GM19397 (cell line): Measurements from ENCODE around the gene PRUNE1.
A peak's percentile ranks its signal among the peaks of the same experiment; 100 is the strongest.

Source experiments
- ATAC-seq: cut with Tn5 transposase; IDR thresholded peaks from one replicate; pipeline ENCODE4 v1.9.1; 2021; ENCODE audit warnings: mild to moderate bottlenecking, moderate library complexity; ENCODE audit not compliant: unreplicated experiment

PRUNE1 gene

DNA sequence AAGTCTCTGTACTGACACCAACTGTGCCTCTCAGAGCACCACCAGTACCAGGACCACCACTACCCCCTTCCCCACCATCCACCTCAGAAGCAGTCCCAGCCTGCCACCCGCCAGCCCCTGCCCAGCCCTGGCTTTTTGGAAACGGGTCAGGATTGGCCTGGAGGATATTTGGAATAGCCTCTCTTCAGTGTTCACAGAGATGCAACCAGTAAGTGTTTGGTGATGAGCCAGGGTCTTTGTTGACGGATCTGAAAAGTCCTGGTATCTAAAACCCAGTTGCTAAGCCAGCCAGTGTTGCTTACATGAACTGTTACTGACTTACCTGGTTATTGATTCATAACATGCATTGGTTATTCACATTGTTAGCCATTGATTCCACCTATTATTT is 40.4 kb downstream of the PRUNE1 start:
- no peak for ATAC-seq

DNA sequence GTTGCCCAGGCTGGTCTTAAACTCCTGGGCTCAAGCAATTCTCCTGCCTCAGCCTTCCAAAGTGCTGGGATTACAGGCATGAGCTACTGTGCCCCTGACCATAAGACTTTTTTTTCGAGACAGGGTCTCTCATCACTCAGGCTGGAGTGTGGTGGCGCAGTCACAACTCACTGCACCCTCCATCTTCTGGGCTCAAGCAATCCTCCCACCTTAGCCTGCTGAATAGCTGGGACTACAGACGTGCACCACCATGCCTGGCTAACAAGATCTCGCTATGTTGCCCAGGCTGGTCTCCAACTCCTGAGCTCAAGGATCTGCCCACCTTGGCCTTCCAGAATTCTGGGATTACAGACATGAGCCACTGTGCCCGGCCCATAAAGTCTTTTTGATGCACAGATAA is 41.2 kb downstream of the PRUNE1 start:
- no peak for ATAC-seq

DNA sequence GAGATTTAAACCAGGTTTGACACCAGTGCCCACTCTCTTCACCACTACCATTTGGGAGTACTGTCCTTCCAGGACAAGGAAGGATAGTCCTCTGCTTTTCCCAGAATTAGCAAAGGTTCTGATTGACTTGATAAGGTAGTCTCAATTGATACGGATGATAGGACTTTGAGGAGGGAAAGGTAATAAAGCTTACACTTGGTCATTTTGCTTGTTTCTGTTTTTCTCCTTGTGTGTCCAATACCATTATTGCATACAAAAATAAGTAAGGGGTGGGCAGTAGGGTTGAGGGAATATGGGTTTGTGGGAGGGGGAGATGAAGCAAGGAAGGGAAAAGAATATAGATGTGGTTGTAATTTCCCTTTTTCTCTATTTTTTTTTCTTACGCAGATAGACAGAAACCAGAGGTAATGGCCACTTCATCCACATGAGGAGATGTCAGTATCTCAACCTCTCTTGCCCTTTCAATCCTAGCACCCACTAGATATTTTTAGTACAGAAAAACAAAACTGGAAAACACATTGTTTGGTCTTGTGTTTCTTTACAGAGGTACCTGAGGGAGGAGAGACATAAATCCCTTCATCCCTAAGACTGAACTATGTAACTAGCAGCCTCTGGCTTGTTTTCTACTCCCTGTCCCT is 41.9 kb downstream of the PRUNE1 start:
- ATAC-seq = no peak

DNA sequence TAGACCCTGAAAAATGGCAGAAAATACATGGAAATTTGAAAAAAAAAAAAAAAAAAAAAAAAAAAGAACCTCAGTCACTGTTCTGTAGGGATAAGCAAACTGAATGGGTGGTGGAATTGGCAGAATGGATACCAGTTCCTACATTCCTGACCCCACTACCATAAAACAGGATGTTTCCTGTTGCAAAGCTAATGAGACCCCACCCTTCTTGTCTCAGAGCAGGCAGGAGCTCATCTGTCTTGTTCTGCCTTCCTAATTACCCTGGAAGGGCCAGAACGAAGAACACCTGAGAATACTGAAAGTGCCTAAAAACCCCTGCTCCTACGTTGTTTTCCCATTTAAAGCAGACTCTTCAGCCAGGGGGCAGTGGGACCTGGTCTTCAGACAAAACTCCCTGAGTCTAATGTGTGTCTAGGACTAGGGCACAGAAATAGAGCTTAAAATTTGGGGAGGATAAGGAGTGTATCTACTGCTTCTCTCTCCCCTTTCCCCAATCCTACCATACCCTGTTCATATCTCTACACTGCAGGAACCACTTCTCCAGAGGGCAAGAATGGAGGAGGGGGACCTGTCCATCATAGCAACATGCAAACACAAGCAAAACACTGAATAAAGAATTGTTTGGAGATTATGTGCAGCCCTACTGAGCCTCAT is 43.2 kb downstream of the PRUNE1 start:
- ATAC-seq = no peak

DNA sequence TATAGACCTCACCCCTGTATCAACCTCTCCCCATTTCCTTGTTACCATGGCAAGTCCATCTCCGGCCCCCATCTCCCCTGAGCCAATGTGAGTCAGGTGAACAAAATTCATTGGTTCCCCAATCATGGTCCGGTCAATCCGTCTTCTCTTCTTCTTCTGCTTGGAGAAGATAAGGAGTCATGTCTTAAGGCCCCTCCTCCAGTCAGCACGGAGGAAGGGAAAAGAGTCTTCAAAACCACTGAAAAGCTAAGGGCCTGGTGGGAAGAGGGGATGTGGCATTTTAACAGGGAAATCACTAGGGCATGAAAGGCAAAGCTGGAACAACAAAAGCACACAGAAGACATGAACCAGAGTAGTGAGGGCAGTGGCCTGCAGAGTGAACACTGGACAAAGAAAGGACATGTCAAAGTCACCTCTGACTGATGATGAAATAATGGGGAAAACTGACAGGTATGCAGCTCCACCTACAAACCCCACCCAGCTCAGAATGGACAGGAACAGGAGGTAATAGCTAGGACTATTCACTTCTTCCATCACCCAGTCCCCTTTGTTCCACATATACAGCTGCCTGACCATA is 46.8 kb downstream of the PRUNE1 start:
- ATAC-seq = no peak

DNA sequence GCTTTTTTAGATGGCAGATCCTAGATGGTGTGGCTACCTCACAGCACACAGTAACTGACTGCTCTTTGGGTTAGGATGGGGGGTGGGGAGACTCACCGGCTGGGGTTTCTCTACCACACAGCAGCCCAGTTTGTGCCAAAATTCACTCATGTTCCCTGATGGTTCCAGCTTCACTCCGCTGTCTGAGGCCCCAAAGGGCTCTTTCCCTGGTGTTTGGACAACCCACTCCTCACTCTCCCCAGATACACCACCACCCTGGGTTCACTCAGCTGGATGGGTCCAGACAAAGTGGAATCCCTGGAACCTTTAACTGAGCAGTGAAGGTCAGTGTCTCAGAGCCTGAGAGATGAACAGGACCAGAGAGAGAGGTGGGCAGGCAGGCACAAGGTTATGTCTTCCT is 47.3 kb downstream of the PRUNE1 start:
- ATAC-seq = no peak

DNA sequence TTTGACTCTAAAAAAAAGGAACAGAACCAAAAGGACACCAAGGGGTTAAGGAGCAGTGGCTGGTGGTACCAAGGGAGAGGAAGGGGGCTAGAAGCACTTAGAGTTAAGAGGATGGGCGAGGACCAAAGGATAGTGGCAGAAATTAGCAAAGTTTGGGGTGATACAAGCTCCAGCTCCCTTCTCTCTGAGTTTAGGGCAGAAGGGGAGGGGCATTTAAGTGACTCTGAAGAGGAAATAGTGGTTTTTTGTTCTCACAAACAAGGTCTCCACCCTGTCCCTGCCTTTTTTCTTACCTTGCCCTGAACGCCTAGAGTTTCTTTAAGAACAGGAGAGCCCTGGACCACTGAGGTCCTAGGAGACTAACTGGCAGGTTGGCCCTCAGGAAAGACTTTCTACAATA is 47.9 kb downstream of the PRUNE1 start:
- ATAC-seq = no peak

DNA sequence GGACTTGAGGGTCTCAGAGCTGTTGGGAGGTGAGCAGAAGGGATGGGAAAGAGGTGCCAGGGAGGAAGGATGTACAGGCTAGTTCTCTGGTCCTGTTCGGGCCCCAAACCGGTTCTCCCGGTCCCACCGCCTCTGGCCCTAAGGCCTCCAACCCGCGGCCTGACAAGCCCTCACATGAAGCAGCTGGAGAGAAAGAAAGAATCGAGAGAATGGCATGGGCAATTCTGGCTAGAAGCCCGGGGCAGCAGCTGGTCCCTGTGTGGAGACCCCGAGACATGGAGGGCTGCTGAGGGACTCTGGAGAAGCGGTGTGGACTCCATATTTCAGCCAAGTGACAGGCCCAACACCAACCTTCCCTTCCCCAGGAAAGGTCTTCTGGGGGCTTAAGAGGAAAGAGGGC is 50.4 kb downstream of the PRUNE1 start:
- ATAC-seq = no peak

DNA sequence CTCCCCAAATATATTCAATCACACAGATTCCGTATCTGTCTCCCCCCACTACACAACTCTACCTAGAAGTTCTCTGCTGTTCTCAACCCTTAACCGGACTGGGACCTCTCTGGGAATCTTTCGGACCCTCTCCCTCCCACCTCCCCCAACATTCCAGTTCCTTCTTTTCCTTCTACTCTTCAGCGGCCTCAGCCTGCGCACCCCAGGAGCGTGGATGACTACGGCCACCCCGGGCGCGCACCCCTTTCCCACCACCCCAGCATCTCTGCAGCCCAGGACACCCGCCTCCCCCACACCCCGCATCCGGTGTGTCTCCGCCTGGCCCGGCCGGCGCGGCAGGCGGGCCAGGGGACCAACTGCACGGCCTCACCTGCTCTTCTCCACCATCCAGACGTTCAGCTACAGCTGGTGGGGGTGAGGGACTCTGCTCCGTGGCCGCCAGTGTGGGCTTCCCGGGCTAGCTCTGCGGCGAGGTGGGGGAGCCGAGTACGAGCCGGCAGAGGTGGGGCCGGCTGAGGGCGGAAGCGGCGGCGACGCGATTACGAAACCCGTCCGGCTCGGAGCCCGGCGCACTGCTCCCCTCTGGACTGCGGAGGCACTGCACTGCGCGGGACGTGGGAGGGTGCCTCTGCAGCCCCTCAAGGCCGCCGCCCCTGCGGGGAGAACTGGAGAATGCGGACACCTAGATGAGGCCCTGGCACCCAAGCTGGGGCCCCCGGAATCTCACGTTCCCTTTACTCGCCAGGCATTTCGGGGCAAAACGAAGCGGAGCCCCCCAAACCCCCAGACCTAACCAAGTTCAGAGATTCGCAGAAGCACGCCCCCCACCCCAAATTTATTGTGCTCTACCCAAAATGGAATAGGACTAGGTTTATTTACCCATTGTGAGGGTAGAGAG is 51.1 kb downstream of the PRUNE1 start, which contains the start of gene CDC42SE1:
Gene CDC42SE1 (minus strand): TSS at position 514 of the 898 bp plus-strand sequence. CDS start 3,892 bp downstream, outside the sequence.
- peak; percentile 85 for ATAC-seq

DNA sequence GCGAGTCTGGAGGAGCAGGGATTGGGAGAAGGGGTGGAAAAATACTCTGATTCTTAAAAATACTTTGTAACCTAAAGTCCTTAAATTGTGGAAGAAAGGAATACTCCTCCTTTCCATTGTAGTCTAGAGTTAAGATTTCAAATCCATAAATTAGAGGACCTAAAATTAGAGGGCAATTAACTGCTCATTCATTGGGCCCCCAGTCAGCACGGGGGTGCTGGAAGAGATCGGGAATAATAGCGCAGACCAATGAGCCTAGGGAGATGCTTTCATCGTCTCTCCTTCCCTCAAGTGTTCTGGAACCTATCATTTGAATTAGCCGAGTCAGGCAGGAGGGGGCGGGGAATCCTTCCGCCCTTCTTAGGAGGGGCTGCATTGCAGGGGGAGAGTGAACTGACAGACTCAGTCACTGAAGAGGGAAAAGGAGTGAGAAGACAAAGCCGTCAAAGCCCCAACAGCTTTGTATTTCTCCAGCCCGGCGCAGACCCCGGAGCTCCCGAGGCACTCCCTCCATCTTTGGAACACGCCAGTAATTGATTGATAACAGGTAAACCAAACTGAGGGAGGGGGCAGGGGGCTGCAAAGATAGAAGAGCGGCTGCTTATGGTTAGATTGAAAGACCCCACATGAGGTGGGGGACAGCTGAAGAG is 51.9 kb downstream of the PRUNE1 start, which contains the start of gene MLLT11:
Gene MLLT11 (plus strand): TSS at position 391 of the 650 bp plus-strand sequence. CDS start 6,828 bp downstream, outside the sequence.
- no peak for ATAC-seq

DNA sequence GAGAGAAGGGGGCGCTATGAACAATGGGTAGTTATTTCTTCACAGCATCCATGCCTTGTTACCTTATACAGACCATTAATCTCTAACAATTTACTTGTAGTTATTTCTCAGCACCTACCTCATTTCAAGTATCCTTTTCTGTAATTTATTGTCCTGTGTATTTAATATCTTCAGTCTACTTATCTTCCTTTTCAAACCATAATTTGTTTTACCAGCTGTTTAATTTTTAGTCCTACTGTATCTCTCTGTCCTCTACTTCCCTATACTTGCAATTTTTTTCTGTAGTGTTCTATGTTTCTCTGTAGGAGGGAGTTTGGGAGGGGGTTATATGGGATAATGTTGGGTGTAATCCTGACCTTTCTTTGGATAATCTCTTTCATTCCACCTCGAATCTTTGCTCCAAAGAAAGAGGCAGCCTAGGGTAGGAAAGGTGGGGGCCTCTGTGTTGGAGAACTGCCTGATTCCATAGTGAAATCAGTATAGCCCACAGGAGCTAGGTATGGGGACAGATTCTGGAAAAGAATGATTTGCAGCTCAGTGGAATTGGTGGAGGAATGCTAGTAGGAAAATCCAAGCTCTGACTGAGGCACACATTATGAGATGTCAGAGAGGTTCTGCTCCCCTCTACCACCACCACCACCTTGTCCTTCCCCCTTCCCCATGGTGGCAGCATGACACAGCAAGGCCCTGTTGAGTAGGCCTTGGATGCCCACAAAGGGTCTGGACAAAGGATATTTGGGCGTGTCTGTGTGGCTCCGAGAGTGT is 52.6 kb downstream of the PRUNE1 start:
- ATAC-seq = no peak

DNA sequence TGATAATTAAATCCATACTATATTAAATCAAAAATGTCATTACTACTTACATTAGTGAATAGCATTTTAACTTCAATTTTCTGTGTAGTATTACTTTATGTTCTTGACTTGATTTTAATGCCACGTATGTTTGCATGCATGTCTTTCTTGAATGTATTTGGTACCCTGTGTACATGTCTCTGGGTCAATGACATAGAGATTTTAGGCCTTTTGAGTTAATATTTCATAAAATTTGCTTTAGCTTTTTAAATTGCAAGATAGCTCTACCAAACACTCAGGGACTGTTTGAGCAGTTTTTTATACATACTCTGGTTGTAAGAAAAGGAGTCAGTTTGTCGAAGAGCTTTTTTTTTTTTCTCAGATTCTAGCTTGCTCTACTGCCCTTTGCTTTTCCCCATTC is 53.5 kb downstream of the PRUNE1 start:
- ATAC-seq = no peak

DNA sequence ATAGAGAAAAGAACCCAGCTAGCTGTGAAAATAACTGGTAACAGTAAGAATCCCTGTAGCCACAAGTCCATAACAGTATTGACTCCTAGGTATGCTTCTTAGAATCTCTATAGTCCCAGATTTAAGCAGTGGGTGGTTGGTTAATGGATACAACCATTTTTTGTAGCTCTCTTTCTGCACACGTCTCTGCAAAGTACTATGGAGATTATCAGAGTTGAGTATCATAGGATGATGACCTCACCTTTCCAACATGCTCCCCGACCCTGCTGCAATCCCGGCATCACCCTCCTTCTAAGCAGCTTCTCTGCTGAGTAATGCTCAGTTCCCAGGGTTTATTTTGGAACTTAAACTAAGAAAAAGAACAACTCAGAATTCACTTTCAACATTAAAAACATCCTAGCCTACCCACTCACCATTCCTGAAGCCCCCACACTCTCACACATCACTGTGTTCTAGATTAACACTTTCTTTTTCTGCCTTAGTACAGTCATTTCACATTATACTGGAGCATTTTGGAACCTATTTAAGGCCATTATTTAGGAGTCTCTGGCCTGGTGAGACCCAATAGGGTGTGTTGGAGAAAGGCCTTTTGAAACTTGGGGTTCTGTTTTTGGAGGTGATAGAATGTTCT is 54.6 kb downstream of the PRUNE1 start:
- no peak for ATAC-seq

DNA sequence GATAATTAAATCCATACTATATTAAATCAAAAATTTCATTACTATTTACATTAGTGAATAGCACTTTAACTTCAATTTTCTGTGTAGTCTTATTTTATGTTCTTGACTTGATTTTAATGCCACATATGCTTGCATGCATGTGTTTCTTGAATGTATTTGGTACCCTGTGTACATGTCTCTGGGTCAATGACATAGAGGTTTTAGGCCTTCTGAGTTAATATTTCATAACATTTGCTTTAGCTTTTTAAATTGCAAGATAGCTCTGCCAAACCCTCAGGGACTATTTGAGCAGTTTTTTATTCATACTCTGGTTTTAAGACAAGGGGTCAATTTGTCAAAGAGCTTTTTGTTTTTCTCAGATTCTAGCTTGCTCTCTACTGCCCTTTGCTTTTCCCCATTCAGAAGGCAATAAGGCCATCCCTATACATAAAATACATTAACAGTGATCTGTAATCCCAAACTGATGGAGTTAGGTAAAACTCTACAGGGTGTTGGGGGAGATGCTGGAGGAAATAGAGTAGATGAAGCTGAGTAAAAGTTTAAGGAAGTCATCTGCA is 56.9 kb downstream of the PRUNE1 start:
- no peak for ATAC-seq

DNA sequence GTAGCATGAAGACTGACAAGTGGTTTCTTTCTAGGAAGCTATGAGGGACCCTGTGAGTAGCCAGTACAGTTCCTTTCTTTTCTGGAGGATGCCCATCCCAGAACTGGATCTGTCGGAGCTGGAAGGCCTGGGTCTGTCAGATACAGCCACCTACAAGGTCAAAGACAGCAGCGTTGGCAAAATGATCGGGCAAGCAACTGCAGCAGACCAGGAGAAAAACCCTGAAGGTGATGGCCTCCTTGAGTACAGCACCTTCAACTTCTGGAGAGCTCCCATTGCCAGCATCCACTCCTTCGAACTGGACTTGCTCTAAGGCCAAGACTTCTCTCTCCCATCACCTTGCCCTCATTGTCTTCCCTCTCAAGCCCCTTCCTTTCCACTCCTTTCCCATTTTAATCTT is 58.9 kb downstream of the PRUNE1 start:
- no peak for ATAC-seq

DNA sequence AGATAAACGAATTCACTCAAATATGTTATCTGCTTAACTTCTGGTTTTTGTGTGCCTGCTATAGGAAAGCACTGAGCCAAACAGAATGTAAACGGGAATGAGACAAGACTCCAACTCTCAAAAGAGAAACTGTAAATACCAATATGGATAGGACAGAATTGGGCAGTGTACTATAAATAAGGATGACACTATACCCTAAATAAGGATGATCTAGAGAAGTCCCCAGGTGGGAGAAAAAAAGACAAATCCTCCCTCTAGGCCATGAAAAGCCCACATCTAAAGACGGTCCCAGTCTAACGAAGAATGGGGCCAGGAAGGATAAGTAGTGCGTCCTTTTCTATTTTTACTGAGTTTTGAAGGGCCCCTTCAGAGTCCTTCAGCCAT is 60.8 kb downstream of the PRUNE1 start:
- ATAC-seq = no peak

DNA sequence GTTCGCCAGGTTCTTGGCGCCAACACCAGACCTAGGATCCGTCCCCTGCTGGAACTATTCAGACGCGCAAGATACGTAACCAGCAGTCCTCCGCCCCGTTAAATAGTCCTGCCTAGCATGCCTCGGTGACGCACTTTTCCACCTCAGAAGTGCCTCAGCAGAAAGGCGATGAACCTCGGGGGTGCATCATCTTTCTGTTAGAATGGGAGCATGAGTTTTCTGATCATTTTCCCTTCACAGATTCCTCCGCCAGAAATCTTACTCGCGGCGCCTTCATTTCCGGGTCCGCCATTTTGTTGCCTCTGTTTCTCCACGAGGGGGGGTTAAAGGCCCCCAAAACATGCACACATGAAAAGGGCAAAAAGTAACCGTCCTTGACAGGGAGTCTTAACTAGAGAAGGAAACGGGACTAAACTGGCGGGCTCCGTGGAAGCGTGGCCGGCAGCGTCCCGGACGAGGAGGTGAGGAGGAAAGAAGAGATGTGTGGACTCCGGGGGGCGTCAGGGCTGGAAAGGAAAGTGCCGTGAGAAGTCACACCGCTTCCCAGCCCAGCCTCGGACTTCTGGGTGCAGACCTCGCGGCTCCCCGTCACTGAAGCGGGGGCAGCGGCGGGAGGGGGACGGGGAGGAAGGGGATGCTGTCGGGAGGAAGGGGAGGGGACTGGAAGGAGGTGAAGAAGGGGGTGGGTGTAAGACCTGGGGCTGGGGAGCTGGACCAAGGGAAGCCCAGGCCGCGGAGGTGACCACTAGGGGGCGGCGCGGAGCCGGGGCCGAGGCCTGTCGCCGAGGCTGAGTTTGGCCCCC is 62.4 kb downstream of the PRUNE1 start, which contains the start of gene GABPB2:
Gene GABPB2 (plus strand): TSS at position 288 of the 803 bp plus-strand sequence. CDS start 17,429 bp downstream, outside the sequence.
- ATAC-seq = peak; percentile 65

DNA sequence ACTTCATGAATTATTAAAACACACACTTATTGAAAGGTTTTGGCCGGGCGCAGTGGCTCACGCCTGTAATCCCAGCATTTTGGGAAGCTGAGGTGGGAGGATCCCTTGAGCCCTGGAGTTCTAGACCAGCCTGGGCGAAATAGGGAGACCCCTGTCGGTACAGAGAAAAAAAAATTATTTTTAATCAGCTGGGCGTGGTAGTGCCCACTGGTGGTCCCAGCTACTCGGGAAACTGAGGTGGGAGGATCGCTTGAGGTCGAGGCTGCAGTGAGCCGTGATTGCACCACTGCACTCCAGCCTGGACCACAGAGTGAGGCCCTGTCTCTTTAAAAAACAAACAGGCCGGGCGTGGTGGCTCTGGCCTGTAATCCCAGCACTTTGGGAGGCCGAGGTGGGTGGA is 64.0 kb downstream of the PRUNE1 start:
- ATAC-seq = no peak
